Measurements from ENCODE around the gene RAMP1.

- TF ChIP-seq EZH2 (IDR thresholded peaks at IDR 0.05; ENCODE audit: borderline replicate concordance, insufficient read depth, low read length, poor library complexity, severe bottlenecking) (no peak), CTCF (IDR thresholded peaks at IDR 0.05; ENCODE audit: poor library complexity, severe bottlenecking) (no peak), SMC3 (conservative IDR thresholded peaks at IDR 0.05; ENCODE audit: poor library complexity) (no peak), POLR2AphosphoS5 (IDR thresholded peaks at IDR 0.05) (no peak), TAF1 (IDR thresholded peaks at IDR 0.05; ENCODE audit: low read depth) (no peak), EP300 (conservative IDR thresholded peaks at IDR 0.05; ENCODE audit: poor library complexity, severe bottlenecking) (no peak), RAD21 (conservative IDR thresholded peaks at IDR 0.05) (no peak)
- TF ChIP-seq, protein P1, sequence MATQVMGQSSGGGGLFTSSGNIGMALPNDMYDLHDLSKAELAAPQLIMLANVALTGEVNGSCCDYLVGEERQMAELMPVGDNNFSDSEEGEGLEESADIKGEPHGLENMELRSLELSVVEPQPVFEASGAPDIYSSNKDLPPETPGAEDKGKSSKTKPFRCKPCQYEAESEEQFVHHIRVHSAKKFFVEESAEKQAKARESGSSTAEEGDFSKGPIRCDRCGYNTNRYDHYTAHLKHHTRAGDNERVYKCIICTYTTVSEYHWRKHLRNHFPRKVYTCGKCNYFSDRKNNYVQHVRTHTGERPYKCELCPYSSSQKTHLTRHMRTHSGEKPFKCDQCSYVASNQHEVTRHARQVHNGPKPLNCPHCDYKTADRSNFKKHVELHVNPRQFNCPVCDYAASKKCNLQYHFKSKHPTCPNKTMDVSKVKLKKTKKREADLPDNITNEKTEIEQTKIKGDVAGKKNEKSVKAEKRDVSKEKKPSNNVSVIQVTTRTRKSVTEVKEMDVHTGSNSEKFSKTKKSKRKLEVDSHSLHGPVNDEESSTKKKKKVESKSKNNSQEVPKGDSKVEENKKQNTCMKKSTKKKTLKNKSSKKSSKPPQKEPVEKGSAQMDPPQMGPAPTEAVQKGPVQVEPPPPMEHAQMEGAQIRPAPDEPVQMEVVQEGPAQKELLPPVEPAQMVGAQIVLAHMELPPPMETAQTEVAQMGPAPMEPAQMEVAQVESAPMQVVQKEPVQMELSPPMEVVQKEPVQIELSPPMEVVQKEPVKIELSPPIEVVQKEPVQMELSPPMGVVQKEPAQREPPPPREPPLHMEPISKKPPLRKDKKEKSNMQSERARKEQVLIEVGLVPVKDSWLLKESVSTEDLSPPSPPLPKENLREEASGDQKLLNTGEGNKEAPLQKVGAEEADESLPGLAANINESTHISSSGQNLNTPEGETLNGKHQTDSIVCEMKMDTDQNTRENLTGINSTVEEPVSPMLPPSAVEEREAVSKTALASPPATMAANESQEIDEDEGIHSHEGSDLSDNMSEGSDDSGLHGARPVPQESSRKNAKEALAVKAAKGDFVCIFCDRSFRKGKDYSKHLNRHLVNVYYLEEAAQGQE (IDR thresholded peaks at IDR 0.05; ENCODE audit: borderline replicate concordance) = no peak
Measured at GRCh38 chr2:237898057-237898414, 38.6 kb downstream of the RAMP1 start.
